Measurements from ENCODE around the gene IGDCC3. TPM values are rescaled to one million over a fixed set of nuclear protein-coding genes. Genes with fewer than 3 reads are reported as not detected.
A peak's percentile ranks its signal among the peaks of the same experiment; 100 is the strongest.

IGDCC3 gene
- total RNA-seq, 4 donors from 2014 or later: not detected

DNA sequence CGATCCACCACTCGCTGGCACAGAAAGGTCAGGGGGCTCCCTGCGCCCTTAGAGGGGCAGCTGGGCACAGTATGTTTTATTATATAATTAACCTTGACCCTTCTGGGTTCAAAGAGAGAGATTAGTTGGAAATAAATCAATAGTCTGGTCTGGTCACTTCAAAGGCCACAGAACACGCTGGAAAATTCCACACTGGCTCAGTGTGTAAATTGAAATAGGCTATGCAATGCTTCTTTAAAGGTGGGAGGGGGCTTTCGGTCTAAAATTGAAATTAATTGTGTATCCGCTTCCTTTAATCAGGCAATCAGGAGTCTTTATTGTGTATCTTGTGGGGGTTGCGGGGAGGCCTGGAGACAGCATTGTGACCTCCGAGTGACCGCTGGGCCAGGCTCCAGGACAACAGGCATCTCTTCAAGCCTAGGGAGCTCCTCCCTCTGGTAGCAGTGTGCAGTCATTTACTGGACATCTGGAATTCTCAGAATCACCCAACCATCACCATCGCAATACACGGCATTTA is 65.3 kb downstream of the IGDCC3 start:
- no peaks in the 10 kb centered on the region for H3K27me3 ChIP-seq
- ATAC-seq (no peak), DNase-seq (no peak)
- H3K36me3 ChIP-seq: no peaks in the 10 kb centered on the region
- in situ Hi-C loops (cut with MboI; ENCODE audit: low sequenced_read_pairs in 4 of 4): no loop called here
- H3K4me3 ChIP-seq: no peak overlapping the region
- H3K27ac ChIP-seq: peak overlapping the region in 1 of 4 donors; percentile 35
- peaks cover 6 to 17% of the 10 kb centered on the region in 2 donors for H3K4me1 ChIP-seq
- H3K9me3 ChIP-seq: no peaks in the 10 kb centered on the region
- TF ChIP-seq, protein P1, sequence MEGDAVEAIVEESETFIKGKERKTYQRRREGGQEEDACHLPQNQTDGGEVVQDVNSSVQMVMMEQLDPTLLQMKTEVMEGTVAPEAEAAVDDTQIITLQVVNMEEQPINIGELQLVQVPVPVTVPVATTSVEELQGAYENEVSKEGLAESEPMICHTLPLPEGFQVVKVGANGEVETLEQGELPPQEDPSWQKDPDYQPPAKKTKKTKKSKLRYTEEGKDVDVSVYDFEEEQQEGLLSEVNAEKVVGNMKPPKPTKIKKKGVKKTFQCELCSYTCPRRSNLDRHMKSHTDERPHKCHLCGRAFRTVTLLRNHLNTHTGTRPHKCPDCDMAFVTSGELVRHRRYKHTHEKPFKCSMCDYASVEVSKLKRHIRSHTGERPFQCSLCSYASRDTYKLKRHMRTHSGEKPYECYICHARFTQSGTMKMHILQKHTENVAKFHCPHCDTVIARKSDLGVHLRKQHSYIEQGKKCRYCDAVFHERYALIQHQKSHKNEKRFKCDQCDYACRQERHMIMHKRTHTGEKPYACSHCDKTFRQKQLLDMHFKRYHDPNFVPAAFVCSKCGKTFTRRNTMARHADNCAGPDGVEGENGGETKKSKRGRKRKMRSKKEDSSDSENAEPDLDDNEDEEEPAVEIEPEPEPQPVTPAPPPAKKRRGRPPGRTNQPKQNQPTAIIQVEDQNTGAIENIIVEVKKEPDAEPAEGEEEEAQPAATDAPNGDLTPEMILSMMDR (IDR thresholded peaks at IDR 0.05 in 4 of 5, conservative IDR thresholded peaks at IDR 0.05 in 1 of 5): no peak
- no peak for TF ChIP-seq POLR2A (IDR thresholded peaks at IDR 0.05)
- intact Hi-C loops (cut with DNase I; ENCODE audit: low total_unique reads): no loop called here

GRCh38 chr15:65311760-65312159 is 66.0 kb downstream of the IGDCC3 start:
- intact Hi-C loops (cut with DNase I; ENCODE audit: low total_unique reads): no loop called here
- in situ Hi-C loops (cut with MboI; ENCODE audit: low sequenced_read_pairs in 4 of 4): no loop called here
- peak in 1 of 2 donors; percentile 26 for ATAC-seq
- no peak for TF ChIP-seq POLR2A (IDR thresholded peaks at IDR 0.05)
- TF ChIP-seq, protein P1 (IDR thresholded peaks at IDR 0.05 in 4 of 5, conservative IDR thresholded peaks at IDR 0.05 in 1 of 5): no peak
- Histone ChIP-seq H3K36me3 (no peaks in the 10 kb centered on the region), H3K9me3 (no peaks in the 10 kb centered on the region), H3K4me1 (peaks cover 6 to 17% of the 10 kb centered on the region in 2 donors), H3K4me3 (no peak overlapping the region), H3K27ac (no peak overlapping the region), H3K27me3 (no peaks in the 10 kb centered on the region)
- no peak for DNase-seq

DNA sequence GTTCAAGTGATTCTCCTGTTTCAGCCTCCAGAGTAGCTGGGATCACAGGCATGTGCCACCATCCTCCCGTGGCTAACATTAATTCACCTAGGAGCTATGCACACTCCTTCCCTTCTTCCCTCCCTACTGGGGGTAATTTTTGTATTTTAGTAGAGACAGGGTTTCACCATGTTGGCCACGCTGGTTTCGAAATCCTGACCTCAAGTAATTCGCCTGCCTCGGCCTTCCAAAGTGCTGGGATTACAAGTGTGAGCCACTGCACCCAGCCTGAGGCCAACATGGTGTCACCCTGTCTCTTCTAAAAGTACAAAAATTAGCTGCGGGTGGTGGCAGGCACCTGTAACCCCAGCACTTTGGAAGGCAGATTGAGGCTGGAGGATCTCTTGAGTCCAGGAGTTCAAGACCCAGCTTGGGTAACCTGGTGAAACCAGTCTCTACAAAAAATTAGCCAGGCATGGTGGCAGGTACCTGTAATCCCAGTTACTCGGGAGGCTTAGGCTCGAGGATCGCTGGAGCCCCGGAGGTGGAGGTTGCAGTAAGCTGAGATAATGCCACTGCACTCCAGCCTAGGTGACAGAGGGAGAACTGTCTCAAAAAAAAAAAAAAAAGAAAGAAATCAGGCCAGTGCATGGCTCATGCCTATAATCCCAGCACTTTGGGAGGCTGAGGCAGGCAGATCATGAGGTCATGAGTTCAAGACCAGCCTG is 67.2 kb downstream of the IGDCC3 start:
- peak overlapping the region; percentile 5 to 61 (median 40) for H3K27ac ChIP-seq
- H3K4me3 ChIP-seq: no peak overlapping the region
- no peaks in the 10 kb centered on the region for H3K27me3 ChIP-seq
- H3K36me3 ChIP-seq: no peaks in the 10 kb centered on the region
- ATAC-seq (no peak), DNase-seq (no peak)
- TF ChIP-seq, protein P1 (IDR thresholded peaks at IDR 0.05 in 4 of 5, conservative IDR thresholded peaks at IDR 0.05 in 1 of 5): no peak
- no peak for TF ChIP-seq POLR2A (IDR thresholded peaks at IDR 0.05)
- intact Hi-C loops (cut with DNase I; ENCODE audit: low total_unique reads) (no loop called here), in situ Hi-C loops (cut with MboI; ENCODE audit: low sequenced_read_pairs in 4 of 4) (no loop called here)
- H3K4me1 ChIP-seq: peaks cover 6 to 17% of the 10 kb centered on the region in 2 donors
- no peaks in the 10 kb centered on the region for H3K9me3 ChIP-seq

DNA sequence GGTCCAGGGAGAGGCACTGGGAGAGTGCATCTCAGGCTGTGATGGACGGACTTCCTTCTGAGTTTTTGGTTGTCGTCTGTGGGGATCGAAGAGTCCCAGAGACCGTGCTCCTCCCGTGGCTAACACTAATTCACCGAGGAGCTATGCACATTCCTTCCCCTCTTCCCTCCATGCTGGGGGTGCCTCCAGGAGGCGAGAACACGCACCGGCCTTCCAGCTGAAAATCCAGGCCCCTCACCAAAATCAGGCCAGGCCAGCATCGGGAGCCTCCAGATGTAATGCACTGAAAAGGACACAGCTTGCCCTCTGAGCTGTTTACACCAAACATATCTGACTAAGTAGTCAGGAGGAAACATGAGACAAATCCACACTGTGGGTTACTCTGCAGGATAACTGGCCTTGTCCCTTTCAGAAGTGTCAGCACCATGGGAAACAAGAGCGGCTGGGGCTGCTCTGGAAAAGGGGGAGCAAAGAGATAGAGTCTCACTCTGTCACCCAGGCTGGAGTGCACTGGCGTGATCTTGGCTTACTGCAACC is 67.9 kb downstream of the IGDCC3 start:
- intact Hi-C loops (cut with DNase I; ENCODE audit: low total_unique reads) (loop anchor here (10.0 kb wide), 1 partner anchor 305 kb away; the partner anchor contains the start of gene INTS14), in situ Hi-C loops (cut with MboI; ENCODE audit: low sequenced_read_pairs in 4 of 4) (no loop called here)
- Histone ChIP-seq H3K36me3 (no peaks in the 10 kb centered on the region), H3K27ac (peak overlapping the region; percentile 5 to 61 (median 40)), H3K4me3 (no peak overlapping the region), H3K9me3 (no peaks in the 10 kb centered on the region), H3K27me3 (no peaks in the 10 kb centered on the region), H3K4me1 (peaks cover 6 to 17% of the 10 kb centered on the region in 2 donors)
- DNase-seq (no peak), ATAC-seq (peak; percentile 49 to 82)
- TF ChIP-seq, protein P1 (IDR thresholded peaks at IDR 0.05 in 4 of 5, conservative IDR thresholded peaks at IDR 0.05 in 1 of 5): no peak
- no peak for TF ChIP-seq POLR2A (IDR thresholded peaks at IDR 0.05)

All from gastrocnemius medialis (tissue), 4 donors.